ENCODE measurements around the gene NTSR2. TPM values are rescaled to one million over a fixed set of nuclear protein-coding genes. Genes with fewer than 3 reads are reported as not detected.
A peak's percentile ranks its signal among the peaks of the same experiment; 100 is the strongest.

The NTSR2 gene
- total RNA-seq, 1 donor from 2014 or later: not detected

- ATAC-seq (peak; percentile 6), DNase-seq (ENCODE audit: low spot score) (no peak)
- intact Hi-C loops (cut with DNase I): no loop called here
These were observed 31.8 kb upstream of the NTSR2 start for GRCh38 chr2:11701751-11702301.

DNA sequence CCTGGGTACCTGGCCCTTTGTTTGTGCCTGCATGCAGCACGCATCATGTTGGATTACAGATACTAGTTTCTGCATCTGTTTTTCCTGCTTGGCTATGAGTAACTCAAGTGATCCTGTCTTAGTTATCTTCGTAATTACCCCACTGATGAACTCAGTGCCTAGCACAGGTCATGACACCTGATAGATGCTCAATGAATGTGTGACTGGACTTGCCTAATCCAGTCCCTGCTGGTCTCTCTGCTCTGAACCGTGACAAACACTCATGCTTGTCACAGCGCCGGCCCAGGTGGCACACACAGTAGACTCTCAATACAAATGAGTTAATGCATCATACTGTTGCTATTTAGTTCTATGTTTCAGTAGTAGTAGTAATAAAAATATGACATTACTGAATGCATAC is 31.2 kb upstream of the NTSR2 start:
- no peak for ATAC-seq
- intact Hi-C loops (cut with DNase I): no loop called here
- DNase-seq (ENCODE audit: low spot score): no peak

- DNase-seq (ENCODE audit: low spot score) (no peak), ATAC-seq (no peak)
- intact Hi-C loops (cut with DNase I): no loop called here
These were observed 30.0 kb upstream of the NTSR2 start for GRCh38 chr2:11699686-11700670.

GRCh38 chr2:11698009-11698922 is 28.3 kb upstream of the NTSR2 start:
- intact Hi-C loops (cut with DNase I): no loop called here
- no peak for DNase-seq (ENCODE audit: low spot score)
- peak; percentile 89 for ATAC-seq

DNA sequence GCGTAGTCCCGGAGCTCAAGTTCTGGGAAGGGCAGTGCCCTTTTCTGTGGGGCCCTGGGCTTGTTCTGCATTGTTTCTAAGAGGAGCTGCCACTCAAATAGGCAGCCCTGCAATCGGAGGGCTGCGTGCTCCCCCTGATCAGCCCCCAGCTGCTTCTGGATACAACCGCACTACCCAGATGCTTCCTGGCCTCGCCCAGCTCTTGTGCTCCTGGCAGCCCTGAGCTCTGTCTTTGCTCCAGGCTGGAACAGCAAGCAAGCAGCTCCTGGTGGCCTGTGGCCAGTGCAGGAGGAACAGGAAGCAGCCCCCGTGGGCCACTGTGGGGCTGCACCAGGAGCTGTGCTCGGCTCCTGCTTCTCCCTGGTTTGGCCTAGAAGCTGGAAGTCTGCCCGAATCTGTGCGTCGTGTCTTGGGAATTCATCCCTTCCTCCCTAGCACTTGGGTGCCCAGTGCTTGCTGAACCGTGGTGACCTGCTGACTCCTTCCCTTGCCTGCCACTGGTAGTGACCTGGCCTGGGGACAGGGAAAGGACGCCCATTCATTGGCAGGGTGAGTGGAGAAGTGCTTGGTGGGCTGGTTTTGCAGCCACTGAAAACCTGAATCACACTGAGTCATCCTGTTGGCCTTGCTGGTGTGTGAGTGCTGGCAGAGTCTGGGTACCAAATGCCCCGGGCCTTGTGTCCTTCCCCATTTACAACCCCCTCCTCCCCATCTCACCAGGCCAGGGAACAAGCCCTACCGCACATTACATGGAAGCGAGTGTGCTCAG is 27.3 kb upstream of the NTSR2 start:
- intact Hi-C loops (cut with DNase I): no loop called here
- DNase-seq (ENCODE audit: low spot score): no peak
- ATAC-seq: peak; percentile 52

DNA sequence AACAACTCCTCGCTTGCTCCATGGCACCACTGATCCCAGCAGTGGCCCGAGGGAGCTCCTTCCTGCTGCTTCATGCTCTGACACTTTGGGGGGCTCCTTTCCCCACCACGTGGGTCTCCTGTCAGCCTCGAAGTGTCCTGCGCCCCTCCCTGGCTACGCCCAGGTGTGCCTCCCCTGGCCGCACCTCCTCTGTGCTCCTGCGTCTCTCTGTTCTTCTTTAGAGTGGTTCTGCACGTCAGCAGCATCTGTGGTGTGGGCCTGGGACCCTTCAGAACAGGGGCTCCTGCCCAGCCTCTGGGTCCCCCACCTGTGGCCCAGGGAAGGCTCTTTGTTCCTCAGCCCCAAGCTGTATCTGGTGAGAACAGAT is 26.7 kb upstream of the NTSR2 start:
- ATAC-seq: no peak
- no peak for DNase-seq (ENCODE audit: low spot score)
- intact Hi-C loops (cut with DNase I): no loop called here

- DNase-seq (ENCODE audit: low spot score): no peak
- intact Hi-C loops (cut with DNase I): no loop called here
- no peak for ATAC-seq
These were observed 25.6 kb upstream of the NTSR2 start for GRCh38 chr2:11695576-11695975.

GRCh38 chr2:11692966-11693521 is 23.0 kb upstream of the NTSR2 start:
- ATAC-seq (peak; percentile 78), DNase-seq (ENCODE audit: low spot score) (no peak)
- intact Hi-C loops (cut with DNase I): loop anchor here (5.0 kb wide), 1 partner anchor 54 kb away; the partner anchor contains the start of gene LPIN1

- ATAC-seq (no peak), DNase-seq (ENCODE audit: low spot score) (no peak)
- intact Hi-C loops (cut with DNase I): loop anchor here (5.0 kb wide), 1 partner anchor 56 kb away; the partner anchor contains the start of gene LPIN1
These were observed 21.2 kb upstream of the NTSR2 start for GRCh38 chr2:11691076-11691660.

DNA sequence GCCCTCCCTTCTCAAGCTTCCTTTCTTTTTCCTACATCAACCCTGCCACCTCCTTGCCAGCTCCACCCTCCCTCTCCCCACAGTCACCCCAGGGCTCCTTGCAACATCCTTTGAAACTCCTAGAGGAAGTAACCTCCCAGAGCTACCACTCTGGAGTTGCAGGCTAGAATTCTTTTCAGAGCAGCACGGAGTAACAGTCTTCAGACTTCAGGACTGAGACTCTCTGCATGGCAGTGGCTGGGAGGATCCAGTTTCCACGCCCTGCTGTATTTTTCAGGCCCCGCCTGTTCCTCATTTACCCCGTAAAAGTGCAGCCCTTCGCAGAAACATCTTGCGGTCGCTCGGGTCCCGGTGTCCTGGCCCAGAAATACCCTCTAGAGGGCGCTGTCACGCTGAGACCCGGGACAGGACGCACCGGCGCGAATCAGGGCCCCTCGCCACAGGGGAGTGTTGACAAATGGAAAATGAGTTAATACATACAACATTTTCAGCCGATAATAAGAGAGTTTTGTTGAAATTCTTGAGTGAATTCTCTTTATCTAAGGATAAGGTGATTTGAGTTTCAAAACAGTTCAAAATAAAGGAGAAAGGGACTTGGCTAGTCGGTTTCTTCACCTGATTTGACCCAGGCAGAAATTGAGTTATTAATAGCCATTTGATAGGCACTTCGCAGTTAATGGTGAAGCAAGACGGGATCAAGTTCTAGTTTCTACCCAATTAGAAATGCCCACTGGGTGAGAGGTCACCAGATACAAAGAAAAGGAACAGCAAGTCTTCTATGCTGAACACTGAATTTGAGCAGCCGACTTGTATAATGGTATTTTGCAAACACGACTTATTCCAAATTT is 18.5 kb upstream of the NTSR2 start:
- DNase-seq (ENCODE audit: low spot score) (peak; percentile 91), ATAC-seq (peak; percentile 85)
- intact Hi-C loops (cut with DNase I): loop anchor here (5.0 kb wide), 1 partner anchor 89 kb away; no protein-coding TSS in a partner anchor

- intact Hi-C loops (cut with DNase I): loop anchor here (5.0 kb wide), 1 partner anchor 90 kb away; no protein-coding TSS in a partner anchor
- DNase-seq (ENCODE audit: low spot score) (no peak), ATAC-seq (no peak)
These were observed 17.7 kb upstream of the NTSR2 start for GRCh38 chr2:11687736-11688135.

DNA sequence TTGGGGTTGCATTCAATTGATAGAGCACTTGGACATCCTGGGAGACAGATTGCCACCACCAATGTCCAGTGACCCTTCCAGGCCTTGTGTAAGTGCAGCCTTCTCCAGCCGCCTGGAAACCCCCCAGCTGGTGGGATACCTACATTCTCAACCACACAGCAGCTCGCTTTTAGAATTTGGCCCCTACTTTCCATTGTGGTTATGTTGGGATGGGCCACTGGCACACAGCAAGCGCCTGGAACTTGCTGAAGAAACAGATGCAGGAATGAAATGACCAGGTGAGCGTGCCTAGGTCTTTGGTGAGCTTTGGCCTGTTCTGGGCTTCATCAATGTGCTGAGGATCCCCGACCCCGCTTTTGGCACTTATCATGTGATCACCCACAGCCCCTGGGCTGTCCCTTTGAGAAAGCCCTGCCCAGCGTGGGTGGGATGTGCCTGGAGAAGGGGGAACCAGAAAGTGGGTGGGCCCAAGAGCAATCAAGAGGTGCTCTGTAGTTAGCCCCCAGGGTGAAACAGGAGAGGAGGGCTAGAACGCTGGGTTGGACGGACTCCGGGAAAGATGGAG is 16.0 kb upstream of the NTSR2 start:
- DNase-seq (ENCODE audit: low spot score) (no peak), ATAC-seq (no peak)
- intact Hi-C loops (cut with DNase I): loop anchor here (5.0 kb wide), 1 partner anchor 91 kb away; no protein-coding TSS in a partner anchor

GRCh38 chr2:11684894-11685460 is 15.0 kb upstream of the NTSR2 start:
- intact Hi-C loops (cut with DNase I): loop anchor here (5.0 kb wide), 1 partner anchor 92 kb away; no protein-coding TSS in a partner anchor
- ATAC-seq (no peak), DNase-seq (ENCODE audit: low spot score) (no peak)

DNA sequence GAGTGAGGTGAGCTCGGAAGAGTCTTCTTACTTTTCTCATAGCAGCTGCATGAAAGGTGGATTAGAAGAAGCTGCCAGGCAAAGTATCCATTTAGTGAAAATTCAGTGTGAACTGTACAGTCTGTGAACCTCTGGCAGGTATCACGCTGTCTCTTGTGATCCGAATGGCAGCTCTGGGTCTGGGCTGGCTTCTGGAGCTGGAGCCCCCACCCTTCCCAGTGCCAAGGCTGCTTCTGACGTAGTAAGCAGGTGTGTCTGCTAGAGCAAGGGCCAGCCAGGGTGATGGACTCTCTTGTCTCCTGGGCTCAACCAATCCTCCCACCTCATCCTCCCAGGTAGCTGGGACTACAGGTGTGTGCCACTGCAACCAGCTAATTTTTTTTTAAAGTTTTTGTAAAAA is 14.0 kb upstream of the NTSR2 start:
- intact Hi-C loops (cut with DNase I): no loop called here
- no peak for DNase-seq (ENCODE audit: low spot score)
- ATAC-seq: no peak

- intact Hi-C loops (cut with DNase I): no loop called here
- DNase-seq (ENCODE audit: low spot score) (no peak), ATAC-seq (no peak)
These were observed 13.5 kb upstream of the NTSR2 start for GRCh38 chr2:11683476-11683875.

GRCh38 chr2:11682590-11682915 is 12.6 kb upstream of the NTSR2 start:
- ATAC-seq: no peak
- intact Hi-C loops (cut with DNase I): no loop called here
- no peak for DNase-seq (ENCODE audit: low spot score)
